HCT116 (cell line): Measurements from ENCODE around the gene ADGRG1.

Source experiments
- EGR1 ChIP-seq: IDR thresholded peaks from 2 replicates; pipeline ENCODE4 v1.6.1; 2012; ENCODE audit warnings: low read depth
- EZH2 ChIP-seq: fragments of 200-600 bp; sonication (generic); IDR thresholded peaks from 2 replicates; pipeline ENCODE4 v1.6.1; 2017; ENCODE audit warnings: antibody characterized with exemption, mixed run types
- EZH2phosphoT487 ChIP-seq: fragments of 200-600 bp; IDR thresholded peaks from 2 replicates; pipeline ENCODE4 v1.6.1; 2018; ENCODE audit warnings: antibody characterized with exemption, borderline replicate concordance
- JUND ChIP-seq: IDR thresholded peaks from 2 replicates; pipeline ENCODE4 v1.6.1; 2012
- POLR2A ChIP-seq: IDR thresholded peaks from 2 replicates; pipeline ENCODE4 v1.7.0; 2011; ENCODE audit warnings: borderline replicate concordance; ENCODE audit not compliant: insufficient read depth, insufficient read length; ENCODE audit errors: extremely low read depth
- POLR2AphosphoS5 ChIP-seq: IDR thresholded peaks from 2 replicates; pipeline ENCODE4 v1.6.1; 2011; ENCODE audit warnings: mild to moderate bottlenecking, low read depth, low read length, moderate library complexity
- SRF ChIP-seq: IDR thresholded peaks from 2 replicates; pipeline ENCODE4 v1.6.1; 2012; ENCODE audit warnings: low read depth
- TCF7L2 ChIP-seq: IDR thresholded peaks from 2 replicates; pipeline ENCODE4 v1.7.0; 2011; ENCODE audit warnings: borderline replicate concordance, inconsistent platforms; ENCODE audit not compliant: insufficient read depth, insufficient read length; ENCODE audit errors: extremely low read depth
- YY1 ChIP-seq: IDR thresholded peaks from 2 replicates; pipeline ENCODE4 v1.6.1; 2011; ENCODE audit warnings: low read length, low read depth, moderate library complexity, mild to moderate bottlenecking; ENCODE audit not compliant: insufficient replicate concordance; ENCODE audit errors: extremely low read depth
- ZFX ChIP-seq: fragments of 450-650 bp; IDR thresholded peaks from 2 replicates; pipeline ENCODE4 v1.6.1; 2017
- ZNF274 ChIP-seq: fragments of 200-500 bp; sonication (Bioruptor generic); IDR thresholded peaks from 2 replicates; pipeline ENCODE4 v1.6.1; 2014; ENCODE audit warnings: mild to moderate bottlenecking, low read depth, low read length, inconsistent platforms
- TF ChIP-seq, protein P1 (sequence below), 3 experiments: fragments of 200-600 bp in 1 of 3; sonication (generic) in 1 of 3; IDR thresholded peaks in 2 of 3; conservative IDR thresholded peaks in 1 of 3; 2 replicates each; pipeline ENCODE4 v1.5.1; 2012 to 2017; ENCODE audit warnings: low read depth in 2 of 3, low read length in 2 of 3, antibody characterized with exemption in 1 of 3, borderline replicate concordance in 1 of 3, control low read depth in 1 of 3, mild to moderate bottlenecking in 1 of 3, mixed read lengths in 1 of 3, mixed run types in 1 of 3, moderate library complexity in 1 of 3; ENCODE audit not compliant: insufficient read depth in 1 of 3
- TF ChIP-seq, protein P2 (sequence below): IDR thresholded peaks from 2 replicates; pipeline ENCODE4 v1.6.1; 2012; ENCODE audit warnings: low read depth
- TF ChIP-seq, protein P3 (sequence below): IDR thresholded peaks from 2 replicates; pipeline ENCODE4 v1.6.1; 2011; ENCODE audit warnings: mild to moderate bottlenecking, low read length, moderate library complexity; ENCODE audit not compliant: insufficient replicate concordance; ENCODE audit errors: extremely low read depth

DNA sequence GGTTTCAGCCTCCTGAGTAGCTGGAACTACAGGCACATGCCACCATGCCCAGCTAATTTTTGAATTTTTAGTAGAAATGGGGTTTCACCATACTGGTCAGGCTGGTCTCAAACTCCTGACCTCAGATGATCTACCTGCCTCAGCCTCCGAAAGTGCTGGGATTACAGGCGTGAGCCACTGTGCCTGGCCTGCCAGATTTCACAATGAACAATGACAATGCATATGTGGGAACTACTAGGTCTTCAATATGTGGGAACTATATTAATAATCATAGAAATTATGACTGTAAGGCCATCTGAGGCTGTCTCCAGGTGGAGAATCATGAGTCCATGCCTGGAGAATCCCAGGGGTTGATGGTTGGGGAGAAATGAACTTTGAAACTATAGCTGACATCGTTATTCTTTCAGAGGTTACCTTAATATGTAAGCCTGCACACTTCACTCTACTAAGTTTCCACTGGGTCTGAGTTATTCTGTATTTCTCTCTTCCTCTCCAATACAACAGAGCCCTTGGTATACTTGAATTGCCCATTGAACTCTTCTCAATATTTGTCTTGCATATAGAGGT is 59.0 kb downstream of the ADGRG1 start:
- TF ChIP-seq, protein P1, sequence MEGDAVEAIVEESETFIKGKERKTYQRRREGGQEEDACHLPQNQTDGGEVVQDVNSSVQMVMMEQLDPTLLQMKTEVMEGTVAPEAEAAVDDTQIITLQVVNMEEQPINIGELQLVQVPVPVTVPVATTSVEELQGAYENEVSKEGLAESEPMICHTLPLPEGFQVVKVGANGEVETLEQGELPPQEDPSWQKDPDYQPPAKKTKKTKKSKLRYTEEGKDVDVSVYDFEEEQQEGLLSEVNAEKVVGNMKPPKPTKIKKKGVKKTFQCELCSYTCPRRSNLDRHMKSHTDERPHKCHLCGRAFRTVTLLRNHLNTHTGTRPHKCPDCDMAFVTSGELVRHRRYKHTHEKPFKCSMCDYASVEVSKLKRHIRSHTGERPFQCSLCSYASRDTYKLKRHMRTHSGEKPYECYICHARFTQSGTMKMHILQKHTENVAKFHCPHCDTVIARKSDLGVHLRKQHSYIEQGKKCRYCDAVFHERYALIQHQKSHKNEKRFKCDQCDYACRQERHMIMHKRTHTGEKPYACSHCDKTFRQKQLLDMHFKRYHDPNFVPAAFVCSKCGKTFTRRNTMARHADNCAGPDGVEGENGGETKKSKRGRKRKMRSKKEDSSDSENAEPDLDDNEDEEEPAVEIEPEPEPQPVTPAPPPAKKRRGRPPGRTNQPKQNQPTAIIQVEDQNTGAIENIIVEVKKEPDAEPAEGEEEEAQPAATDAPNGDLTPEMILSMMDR (IDR thresholded peaks at IDR 0.05 in 2 of 3, conservative IDR thresholded peaks at IDR 0.05 in 1 of 3; ENCODE audit: borderline replicate concordance in 1 of 3, insufficient read depth in 1 of 3, low read depth in 2 of 3, low read length in 2 of 3): no peak
- TF ChIP-seq, protein P2, sequence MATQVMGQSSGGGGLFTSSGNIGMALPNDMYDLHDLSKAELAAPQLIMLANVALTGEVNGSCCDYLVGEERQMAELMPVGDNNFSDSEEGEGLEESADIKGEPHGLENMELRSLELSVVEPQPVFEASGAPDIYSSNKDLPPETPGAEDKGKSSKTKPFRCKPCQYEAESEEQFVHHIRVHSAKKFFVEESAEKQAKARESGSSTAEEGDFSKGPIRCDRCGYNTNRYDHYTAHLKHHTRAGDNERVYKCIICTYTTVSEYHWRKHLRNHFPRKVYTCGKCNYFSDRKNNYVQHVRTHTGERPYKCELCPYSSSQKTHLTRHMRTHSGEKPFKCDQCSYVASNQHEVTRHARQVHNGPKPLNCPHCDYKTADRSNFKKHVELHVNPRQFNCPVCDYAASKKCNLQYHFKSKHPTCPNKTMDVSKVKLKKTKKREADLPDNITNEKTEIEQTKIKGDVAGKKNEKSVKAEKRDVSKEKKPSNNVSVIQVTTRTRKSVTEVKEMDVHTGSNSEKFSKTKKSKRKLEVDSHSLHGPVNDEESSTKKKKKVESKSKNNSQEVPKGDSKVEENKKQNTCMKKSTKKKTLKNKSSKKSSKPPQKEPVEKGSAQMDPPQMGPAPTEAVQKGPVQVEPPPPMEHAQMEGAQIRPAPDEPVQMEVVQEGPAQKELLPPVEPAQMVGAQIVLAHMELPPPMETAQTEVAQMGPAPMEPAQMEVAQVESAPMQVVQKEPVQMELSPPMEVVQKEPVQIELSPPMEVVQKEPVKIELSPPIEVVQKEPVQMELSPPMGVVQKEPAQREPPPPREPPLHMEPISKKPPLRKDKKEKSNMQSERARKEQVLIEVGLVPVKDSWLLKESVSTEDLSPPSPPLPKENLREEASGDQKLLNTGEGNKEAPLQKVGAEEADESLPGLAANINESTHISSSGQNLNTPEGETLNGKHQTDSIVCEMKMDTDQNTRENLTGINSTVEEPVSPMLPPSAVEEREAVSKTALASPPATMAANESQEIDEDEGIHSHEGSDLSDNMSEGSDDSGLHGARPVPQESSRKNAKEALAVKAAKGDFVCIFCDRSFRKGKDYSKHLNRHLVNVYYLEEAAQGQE: no peak
- TF ChIP-seq POLR2AphosphoS5: no peak
- TF ChIP-seq EZH2phosphoT487: no peak
- TF ChIP-seq SRF: no peak
- no peak for TF ChIP-seq EGR1
- TF ChIP-seq YY1: no peak
- TF ChIP-seq EZH2: no peak
- no peak for TF ChIP-seq ZNF274
- TF ChIP-seq JUND: no peak
- TF ChIP-seq POLR2A: no peak
- TF ChIP-seq TCF7L2: no peak
- TF ChIP-seq, protein P3, sequence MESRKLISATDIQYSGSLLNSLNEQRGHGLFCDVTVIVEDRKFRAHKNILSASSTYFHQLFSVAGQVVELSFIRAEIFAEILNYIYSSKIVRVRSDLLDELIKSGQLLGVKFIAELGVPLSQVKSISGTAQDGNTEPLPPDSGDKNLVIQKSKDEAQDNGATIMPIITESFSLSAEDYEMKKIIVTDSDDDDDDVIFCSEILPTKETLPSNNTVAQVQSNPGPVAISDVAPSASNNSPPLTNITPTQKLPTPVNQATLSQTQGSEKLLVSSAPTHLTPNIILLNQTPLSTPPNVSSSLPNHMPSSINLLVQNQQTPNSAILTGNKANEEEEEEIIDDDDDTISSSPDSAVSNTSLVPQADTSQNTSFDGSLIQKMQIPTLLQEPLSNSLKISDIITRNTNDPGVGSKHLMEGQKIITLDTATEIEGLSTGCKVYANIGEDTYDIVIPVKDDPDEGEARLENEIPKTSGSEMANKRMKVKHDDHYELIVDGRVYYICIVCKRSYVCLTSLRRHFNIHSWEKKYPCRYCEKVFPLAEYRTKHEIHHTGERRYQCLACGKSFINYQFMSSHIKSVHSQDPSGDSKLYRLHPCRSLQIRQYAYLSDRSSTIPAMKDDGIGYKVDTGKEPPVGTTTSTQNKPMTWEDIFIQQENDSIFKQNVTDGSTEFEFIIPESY: no peak
- no peak for TF ChIP-seq ZFX
